ENCODE measurements around the gene SMAD1. TPM values are rescaled to one million over a fixed set of nuclear protein-coding genes. Genes with fewer than 3 reads are reported as not detected.

SMAD1 gene
- total RNA-seq, 1 experiment from 2014 or later, result 21.1 TPM

GRCh38 chr4:145580906-145581305 is 99.3 kb downstream of the SMAD1 start:
- Histone ChIP-seq H3K23me2 (ENCODE audit: insufficient read length, low read depth, low read length, poor library complexity, severe bottlenecking) (no peaks in the 10 kb centered on the region), H2BK15ac (ENCODE audit: low read depth, low read length) (no peak overlapping the region), H3K9ac (ENCODE audit: extremely low read depth, insufficient read length, low read length) (no peak overlapping the region), H3K9me3 (ENCODE audit: control insufficient read depth, low read depth, low read length) (no peaks in the 10 kb centered on the region), H3T11ph (ENCODE audit: low read length) (no peak overlapping the region), H3K27me3 (ENCODE audit: insufficient read depth, low read length) (no peaks in the 10 kb centered on the region), H3K4me2 (ENCODE audit: insufficient read depth, insufficient read length, low read length) (no peak overlapping the region), H3K4ac (ENCODE audit: low read depth, low read length) (no peak overlapping the region), H3K23ac (ENCODE audit: insufficient read length, low read depth, low read length) (no peak overlapping the region), H3K79me2 (ENCODE audit: insufficient read depth, low read length) (no peaks in the 10 kb centered on the region), H2BK20ac (ENCODE audit: low read depth, low read length, poor library complexity, severe bottlenecking) (no peak overlapping the region), H2AK5ac (ENCODE audit: insufficient read length, low read length) (no peak overlapping the region), H3K56ac (ENCODE audit: insufficient read length, low read depth, low read length) (no peak overlapping the region), H3K27ac (ENCODE audit: insufficient read length, low read depth, low read length) (no peak overlapping the region), H3K18ac (ENCODE audit: insufficient read length, low read depth, low read length) (no peak overlapping the region), H4K91ac (ENCODE audit: insufficient read length, low read depth, low read length) (no peak overlapping the region), H3K4me1 (ENCODE audit: insufficient read depth, low read length) (no peaks in the 10 kb centered on the region), H3K14ac (ENCODE audit: insufficient read depth, low read length) (no peak overlapping the region), H4K20me1 (ENCODE audit: control insufficient read depth, insufficient read depth, insufficient read length) (no peaks in the 10 kb centered on the region), H2BK120ac (ENCODE audit: low read depth, low read length, poor library complexity, severe bottlenecking) (no peak overlapping the region), H2AFZ (ENCODE audit: low read length) (no peak overlapping the region), H4K5ac (ENCODE audit: insufficient read length, low read depth, low read length) (no peak overlapping the region), H4K8ac (replicated peaks; ENCODE audit: insufficient read length, low read depth, low read length) (no peak overlapping the region), H2BK12ac (ENCODE audit: insufficient read length, low read depth, low read length) (no peak overlapping the region), H2BK5ac (ENCODE audit: insufficient read length, low read length) (no peak overlapping the region), H3K79me1 (ENCODE audit: insufficient read depth, low read depth, low read length, poor library complexity, severe bottlenecking) (no peaks in the 10 kb centered on the region)
- H3K27me3 Mint-ChIP-seq (ENCODE audit: low read depth), result no peaks in the 10 kb centered on the region; the same call in 1 of the 2 replicates
- H3K9me3 Mint-ChIP-seq, result peaks cover 6 to 7% of the 10 kb centered on the region in 2 experiments; a peak in 4 of 5 replicates
- H3K4me1 Mint-ChIP-seq, result no peaks in the 10 kb centered on the region
- H3K27ac Mint-ChIP-seq, result peak overlapping the region in 1 of 3 experiments; percentile 78; a peak in 1 of 7 replicates
- DNase-seq, result no peak
- no CpG with 5 or more reads among the region's 3 CpGs for WGBS (ENCODE audit: extremely low coverage, insufficient read length, low lambda C conversion rate)
- TF ChIP-seq CTCF (conservative IDR thresholded peaks at IDR 0.05), result no peak
- H3K4me3 Mint-ChIP-seq, result no peak overlapping the region
- H3K36me3 Mint-ChIP-seq (ENCODE audit: insufficient read depth in 1 of 3, low read depth in 3 of 3), result peaks cover 0 to 3% (median 0%) of the 10 kb centered on the region in 3 experiments; a peak in 1 of 7 replicates
